GOT3 (cell line): ENCODE data around the gene DLG2.

Experiments
- DNase-seq: peaks from one replicate; lab custom pipeline; 2025; ENCODE audit warnings: mixed read lengths; lab: John Stamatoyannopoulos, UW

DLG2 gene

DNA sequence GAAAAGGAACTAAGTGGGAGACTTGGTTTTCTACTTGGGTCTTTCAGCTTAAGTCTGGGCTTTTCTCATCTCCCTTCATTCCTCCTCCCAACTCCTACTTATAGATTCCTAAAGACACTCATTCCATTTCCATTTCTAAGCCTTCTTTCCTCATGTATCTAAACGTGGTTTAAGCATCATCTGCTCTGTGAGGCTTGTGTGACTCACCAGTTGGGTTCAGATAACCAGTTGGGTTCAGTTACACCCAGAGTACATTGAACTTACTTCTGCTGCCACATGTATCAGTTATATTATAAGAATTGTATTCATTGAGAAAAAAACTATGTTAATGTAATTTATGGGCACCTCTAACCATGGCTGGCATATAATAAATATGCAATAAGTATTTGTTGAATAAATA is 1509.8 kb downstream of the DLG2 start:
- DNase-seq: no peak

DNA sequence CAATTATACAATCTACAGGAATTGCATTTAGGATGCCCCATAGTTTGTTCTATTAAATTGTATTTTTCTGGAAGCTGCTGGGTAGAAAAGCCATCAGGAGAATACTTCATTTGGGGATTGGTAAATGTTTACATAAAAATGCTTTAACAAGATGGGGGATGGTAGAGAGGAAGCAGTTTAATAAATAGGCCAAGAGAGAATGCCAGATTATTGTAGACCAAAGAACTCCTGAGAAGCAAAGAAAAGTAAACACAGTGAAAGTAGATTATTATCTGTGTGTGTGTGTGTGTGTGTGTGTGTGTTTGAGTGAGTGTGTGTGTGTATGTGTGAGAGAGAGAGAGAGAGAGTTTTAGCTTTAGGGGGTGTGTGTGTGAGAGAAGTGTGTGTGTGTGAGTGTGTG is 1520.6 kb downstream of the DLG2 start:
- no peak for DNase-seq

DNA sequence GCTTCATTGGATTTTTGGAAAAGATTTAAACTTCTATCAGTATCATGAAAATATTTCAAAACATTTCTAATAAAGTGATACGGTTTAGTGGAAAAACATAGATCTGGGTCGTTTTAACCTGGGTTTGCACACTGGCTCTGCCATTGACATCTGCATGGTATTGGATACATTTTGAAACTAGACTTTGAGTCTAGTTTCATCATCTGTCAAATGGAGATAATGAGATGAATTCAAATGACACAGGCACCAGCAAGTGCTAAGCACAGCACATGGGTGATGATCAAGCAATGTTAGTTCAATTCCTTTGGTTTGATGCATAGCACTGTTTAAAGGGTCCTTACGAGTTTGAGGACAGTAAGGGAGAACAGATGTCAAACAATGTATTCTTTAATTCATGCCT is 1522.0 kb downstream of the DLG2 start:
- DNase-seq: no peak

DNA sequence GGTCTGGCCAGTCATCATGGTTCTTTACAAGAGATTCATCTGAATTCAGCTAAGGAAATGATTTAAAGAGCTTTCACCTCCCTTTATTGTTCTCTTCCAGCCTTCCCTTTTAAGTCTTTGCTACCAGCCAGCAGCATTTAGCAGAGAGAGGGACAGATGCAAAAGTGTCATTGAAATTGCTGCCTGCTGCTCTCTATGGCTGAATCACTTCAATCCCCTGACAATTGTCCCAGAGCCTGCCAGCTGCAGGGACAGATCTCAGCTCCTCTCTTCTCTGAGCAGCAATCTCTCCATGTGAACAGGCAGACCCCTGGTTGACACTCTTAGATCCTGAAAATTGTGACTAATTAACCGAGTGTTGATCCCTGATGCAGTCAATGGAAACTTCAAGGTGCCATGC is 1524.0 kb downstream of the DLG2 start:
- no peak for DNase-seq

DNA sequence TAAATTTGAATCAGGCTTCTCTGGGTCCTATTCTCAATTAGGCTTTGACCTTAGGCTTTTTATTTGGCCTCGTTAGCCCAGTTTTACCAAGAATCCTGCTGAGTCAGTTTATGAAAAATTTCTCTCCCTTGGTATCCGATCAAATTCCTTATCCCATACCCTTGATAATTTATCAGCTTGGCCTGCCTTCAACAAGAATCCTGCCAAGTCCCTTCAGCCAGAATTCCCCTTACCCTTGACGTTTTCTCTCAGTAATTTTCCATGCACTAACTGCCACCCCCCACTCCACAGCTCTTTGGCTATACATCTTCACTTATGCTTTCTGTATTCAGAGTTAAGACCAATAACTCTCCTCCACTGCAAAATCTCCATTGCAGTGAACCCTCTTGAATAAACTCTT is 1530.0 kb downstream of the DLG2 start:
- no peak for DNase-seq

DNA sequence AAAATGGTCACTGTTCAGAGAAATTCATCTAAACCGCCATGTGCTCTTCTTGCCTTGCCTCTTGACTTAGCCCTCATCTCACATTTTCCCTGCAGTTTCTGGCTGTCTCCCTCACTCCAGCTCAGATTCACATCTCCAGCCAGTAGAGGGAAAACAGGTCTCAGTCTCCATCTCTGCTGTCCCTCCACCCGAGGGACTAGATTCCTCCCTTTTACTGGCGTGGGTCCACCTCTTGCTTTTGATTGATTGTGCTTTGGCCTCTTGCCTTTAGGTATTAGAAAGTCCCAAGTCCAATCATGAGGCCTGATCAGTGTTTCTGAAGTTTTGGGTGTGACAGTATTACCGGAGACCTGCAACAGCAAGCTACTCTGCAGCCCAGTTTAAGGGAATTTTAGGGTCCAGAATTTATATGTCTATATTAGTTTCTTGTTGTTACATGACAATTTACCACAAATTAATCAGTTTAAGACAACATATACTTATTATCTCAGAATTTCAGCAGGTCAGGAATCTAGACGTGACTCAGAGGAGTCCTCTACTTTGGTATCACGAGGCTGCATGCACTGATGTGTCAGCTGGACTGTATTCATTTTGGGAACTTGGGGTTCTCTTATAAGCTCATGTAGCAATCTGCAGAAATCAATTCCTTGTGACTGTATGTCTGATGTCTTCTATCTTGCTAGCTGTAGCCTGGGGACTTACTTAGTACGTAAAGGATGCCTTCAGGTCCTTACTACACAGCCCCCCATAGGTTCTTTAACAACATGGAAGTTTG is 1535.7 kb downstream of the DLG2 start:
- no peak for DNase-seq

DNA sequence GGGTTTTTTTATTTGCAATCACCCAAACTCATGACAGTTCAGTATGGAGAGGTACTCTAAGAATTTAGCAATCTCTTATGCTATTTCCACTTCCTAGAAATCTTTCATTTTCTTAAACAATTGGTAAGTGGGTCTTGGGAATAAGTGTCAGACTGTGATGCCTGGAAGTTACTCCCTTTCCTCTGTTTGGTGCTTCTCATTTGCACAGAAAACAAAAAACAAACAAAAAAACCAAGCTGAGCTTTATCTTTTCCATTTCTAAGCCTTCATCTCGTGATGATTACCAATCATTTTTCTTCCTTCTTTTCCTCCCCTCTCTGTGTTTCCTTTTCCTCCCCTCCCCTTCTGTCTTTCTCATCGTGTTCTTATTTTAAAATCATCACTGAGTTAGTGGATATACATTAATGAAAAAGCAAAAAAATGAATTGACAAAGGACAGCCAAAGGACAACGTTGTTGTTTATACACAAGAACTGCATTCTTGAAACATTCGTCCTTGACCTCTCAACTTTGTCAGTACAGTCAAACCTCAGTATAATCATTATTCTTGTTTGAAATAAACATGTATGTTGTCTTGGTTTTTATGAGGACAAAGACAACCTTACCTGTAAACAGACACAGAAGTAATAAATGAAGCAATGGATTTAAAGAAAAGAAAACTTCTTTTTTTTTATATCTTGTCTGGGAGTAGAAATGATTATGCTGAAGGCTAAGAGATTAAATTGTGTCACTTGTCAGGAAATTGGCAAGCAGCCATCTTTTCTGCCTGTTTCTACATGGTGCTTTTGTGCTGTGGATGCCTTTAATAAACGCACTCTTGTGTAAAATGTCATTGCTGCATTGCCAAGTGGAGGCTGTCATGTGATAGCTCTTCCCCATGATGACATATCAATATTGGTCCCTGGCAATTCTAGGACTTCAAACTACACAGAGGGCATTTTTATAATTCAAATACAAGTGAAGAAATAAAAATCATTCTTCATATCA is 1537.8 kb downstream of the DLG2 start:
- no peak for DNase-seq

DNA sequence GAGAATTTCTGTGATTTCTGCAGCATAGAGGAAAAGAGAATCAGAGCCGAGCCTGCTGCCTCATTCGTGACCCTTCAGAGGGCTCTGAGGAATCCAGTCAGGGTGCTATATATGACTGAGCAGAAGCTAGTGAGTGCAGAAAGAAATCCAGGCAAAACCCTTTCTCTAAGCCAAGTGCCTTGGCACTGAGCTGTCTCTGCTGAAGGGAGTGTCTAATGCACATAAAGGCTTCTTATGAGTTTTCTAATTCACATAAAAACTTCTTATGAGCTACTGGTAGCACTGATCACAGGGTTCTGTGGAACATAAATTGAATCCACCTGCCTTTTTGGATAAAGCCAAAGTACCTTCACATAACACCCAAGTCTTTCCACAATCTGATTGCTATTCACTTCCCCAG is 1555.3 kb downstream of the DLG2 start:
- no peak for DNase-seq

DNA sequence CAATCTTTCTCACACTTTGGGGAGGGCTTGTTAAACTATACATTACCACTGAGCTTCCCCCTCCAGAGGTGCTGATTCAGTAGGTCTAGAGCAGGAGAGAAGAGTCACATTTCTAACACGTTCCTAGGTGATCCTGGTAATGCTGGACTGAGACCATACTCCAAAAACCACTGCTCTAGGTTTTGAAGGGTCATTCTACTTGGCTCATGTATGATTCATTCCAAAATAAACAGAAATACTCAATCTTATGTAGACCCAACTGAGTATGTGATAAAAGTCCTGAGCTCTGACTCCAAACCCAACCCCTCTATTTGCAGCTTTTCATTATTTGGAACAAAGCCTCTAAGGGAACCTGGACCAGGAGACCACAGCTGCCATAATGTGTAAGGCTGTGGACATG is 1558.1 kb downstream of the DLG2 start:
- DNase-seq: no peak

DNA sequence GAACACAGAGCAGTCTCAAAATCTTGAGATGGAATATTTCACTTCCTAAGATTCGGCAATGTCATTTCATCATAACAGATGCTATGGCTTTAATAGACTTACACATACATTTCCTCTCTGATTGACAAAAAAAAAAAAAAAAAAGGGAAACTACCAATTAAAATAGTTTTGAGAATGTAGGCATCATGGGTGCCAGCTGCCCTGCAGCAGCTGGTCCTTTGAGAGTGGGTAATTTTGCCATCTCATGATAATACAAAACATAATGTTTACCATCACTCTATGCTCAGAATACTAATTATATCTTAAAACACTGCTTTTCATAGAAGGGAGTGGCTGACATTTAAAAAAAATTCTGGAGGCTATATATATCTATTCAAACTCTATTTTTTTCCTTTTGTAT is 1565.4 kb downstream of the DLG2 start:
- no peak for DNase-seq

DNA sequence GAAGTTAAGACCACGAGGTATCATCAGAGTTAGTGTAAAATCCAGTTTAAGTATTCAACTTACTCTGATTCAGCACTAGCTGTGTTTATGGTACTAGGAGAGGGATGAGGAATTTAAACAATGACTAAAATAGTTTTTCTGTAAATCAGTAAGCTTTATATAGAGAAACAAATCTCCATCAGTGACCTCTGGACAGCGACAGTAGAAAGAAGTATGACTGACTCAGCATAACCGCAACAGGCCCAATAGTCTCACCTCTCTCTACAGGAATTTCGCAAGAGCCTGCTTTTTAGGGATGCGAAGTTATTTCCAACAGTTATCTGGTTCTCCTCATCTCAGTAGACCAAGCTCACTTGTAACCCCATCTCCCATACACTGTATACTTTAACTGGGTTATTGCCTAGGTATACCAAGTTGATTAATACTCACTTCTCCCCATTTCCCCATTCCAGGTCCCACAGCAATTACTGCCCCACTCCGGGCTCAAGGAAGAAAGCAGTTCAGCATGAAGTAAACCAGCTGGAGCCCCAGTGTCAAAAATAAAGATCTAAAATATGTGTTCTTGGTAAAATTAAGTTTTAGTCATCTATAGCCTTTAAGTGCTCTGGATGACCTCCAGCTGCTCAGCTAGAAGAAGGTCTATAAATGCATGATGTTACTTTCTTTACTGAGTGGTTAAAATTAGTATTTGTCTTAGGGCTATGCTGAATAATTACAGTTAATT is 1570.3 kb downstream of the DLG2 start:
- no peak for DNase-seq

DNA sequence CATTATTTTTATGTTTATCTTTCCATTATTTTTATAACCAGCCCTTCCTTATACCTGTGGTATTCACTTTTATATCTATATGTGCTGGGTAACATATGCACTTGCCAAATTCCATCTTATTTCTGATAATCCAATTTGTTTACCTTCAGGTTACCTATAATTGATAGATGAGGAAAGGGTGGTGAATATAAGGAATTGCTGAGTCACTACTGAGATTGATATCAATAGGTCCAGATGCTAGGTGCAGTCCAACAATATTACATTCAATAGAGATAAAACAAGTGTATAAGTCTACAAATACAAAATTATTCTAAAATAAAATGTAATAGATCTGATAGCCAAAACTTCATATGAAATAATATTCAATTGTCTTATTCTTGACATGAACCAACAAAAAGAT is 1582.0 kb downstream of the DLG2 start:
- no peak for DNase-seq

DNA sequence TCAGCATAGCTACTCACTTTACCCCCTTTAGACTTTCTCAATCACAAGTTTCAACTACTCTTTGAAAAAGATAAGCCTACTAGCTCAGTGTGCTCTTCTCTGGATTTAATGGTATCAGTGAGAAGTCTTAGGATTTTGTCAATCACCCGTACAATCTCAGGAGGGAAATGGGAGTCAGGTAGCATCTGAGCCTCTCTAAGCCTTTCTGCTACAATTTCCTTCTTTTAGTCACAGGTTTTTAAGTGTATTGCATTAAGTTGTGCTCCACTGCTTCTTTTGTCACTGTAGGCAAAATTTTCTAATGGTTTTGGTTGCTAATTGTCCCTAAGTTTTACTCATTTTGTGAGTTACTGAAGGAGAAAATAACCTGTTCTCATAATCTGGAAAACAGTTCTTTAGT is 1582.4 kb downstream of the DLG2 start:
- no peak for DNase-seq

DNA sequence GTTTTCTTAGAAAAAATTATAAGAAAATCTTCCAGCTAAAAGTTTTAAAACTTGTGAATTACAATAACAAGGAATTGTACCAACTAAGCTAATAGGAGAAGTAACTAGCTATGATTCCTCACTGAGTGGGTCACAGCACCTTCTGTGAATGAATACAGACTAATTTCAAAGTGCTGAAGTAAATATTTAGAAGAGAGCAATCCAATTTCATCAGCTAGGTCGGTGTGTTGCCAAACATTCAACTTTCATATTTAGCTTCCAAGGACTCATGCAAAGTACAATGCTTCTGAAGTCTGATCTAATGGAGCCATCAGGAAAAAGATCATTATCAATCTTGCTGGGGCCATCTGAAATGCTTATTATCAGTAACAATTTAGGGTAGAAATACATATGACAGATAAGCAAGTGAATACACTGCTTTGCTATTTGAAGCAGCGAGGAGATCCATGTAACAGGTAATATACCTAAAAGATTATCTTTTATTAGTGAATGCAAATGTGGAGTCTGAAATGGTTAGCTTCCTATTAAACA is 1590.4 kb downstream of the DLG2 start:
- DNase-seq: no peak

DNA sequence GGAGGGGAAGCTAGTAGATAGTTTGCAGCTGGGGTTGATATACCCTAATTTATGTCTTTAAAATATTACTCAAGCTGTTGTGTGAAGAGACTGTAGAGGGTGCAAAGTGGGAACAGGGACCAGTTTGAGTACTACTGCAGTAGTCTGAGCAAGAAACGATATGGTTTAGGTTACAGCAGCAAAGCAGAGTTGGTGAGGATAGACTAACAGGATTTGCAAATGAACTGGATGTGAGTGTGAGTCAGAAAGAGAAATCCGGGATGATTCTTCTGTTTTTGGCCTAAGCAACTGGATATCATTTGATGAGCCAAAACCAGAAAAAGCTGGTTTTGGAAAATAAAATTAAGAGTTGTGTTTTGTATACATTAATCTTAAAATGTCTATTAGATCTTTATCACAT is 1591.5 kb downstream of the DLG2 start:
- no peak for DNase-seq

DNA sequence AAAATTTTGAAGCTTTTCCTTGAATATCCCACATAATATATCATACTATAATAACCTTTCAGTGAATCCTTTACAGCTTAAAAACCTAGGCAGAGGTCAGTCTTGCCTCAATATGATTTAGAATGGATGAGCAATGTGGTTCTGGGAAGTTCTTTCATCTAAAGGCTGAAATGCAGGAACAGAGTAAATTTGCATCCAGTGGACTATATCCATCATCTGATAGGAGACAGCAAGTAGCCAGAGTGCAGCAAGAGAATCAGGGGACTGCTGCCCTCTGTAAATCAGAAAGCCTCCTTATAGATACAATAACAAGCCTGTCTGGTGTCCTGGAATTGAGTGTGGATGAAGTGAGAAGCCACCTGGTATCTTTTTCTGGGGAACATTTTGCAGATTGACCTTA is 1592.7 kb downstream of the DLG2 start:
- DNase-seq: no peak

DNA sequence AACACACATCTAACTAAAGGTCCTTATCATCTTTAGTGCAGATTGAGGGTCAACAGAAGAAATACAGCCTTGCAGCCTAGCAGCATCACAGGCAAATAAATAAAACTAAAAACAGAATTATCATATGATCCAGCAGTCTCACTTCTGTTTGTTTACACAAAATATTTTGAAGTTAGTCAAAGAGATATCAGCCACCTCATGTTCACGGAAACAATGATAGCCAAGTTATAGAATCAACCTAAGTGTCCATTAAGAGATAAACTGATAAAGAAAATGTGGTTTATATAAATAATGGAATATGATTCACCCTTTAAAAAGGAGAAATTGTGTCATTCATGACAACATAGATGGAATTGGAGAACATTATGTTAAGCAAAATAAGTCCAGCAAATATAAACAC is 1602.9 kb downstream of the DLG2 start:
- no peak for DNase-seq

DNA sequence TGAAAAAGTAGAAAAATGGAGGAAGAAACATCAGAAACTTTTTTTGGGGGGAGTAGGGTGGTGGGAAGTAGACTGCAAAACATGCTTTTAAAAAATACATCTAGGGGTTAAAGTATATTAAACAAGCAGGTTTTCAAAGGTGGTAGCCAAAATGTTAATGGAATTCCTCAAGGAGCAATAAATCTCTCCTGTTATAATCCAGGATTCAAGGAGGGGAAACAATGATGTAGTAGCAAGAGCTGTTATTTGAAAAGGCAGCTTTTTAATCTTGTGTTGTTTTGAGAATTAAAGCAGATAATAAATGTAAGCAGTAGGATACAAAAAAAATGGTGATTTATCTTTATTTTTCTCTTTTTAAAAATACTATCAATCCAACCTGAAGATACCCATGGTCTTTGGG is 1604.4 kb downstream of the DLG2 start:
- DNase-seq: no peak

DNA sequence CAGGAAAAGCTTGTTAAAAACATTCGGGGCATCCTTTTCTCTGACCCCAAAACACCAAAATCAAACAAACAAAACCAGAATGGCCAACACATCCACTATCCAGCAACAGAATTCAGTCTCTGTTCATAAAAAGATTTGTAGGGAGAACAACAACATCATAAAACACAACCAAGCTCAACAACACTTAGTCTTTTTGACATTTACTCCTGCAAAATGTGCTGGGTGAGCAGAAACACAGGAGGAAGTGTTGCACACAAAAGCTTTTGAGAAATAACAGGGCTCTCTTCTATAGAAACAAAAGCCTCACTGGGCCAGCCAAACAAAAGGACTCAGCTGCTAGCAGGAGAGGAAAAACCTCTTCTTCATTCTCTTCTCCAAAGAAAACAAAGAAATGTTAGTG is 1604.9 kb downstream of the DLG2 start:
- DNase-seq: no peak

DNA sequence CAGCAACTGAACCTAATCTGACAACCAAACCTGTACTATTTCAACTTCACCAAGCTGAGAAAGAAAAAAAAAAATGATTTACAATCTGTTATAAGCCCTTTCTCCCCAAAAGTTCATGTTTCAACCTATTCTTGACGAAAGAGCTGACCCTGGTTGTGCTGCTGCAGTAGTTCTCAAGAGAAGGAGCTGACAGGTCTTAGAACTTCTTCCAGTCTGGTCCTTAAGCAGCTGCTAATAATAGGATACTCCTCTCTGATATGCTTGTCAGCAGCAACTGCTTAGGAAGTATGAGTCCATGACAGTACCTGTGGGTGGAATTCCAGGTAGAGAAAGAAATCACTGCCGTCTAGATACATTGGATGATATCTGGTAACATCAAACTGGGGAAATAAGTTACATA is 1605.9 kb downstream of the DLG2 start:
- no peak for DNase-seq

DNA sequence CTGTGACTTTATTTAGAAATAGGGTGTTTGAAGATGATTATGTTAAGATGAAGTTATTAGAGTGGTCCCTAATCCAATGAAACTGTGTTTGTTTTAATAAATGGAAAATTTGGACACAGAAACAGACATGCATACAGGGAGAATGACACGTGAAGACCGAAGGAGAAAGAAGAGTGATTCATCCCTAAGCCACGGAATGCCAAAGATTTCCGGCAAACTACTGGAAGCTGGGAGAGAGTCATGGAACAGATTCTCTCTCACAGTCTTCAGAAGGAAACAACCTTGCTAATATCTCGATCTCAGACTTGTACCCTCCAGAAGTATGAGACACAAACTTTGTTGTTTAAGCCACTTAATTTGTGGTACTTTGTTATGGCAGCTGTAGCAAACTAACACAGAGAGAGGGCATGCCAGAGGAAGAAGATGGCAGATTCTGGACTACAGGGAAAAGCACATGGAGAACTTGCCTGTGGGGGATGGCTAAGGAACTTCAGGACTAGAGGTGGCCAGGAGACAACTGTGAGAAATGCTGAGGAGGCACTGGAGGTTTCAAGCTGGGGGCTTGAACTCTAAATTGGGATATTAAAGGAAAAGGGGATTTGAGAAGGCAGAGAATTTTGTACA is 1607.5 kb downstream of the DLG2 start:
- DNase-seq: no peak

DNA sequence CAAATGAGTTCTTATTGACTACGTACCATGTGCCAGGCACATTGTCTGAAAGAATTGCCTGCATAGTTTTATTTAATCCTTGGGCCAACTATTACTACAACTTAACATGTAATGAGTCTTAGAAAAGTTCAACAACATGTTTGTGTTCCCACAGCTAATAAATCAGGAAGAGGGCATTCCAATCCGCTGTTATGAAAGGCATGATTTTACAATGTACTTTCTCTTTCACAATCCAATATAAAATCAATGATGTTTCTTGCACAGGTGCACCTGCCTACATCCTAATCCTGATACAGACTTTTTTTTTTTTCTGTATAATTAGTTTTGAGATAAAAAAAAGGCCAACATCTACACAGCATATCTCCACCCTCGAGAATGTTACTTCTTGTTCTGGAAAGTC is 1612.6 kb downstream of the DLG2 start:
- no peak for DNase-seq
